Measurements from ENCODE around the gene BANK1. TPM values are rescaled to one million over a fixed set of nuclear protein-coding genes. Genes with fewer than 3 reads are reported as not detected.

The BANK1 gene
- total RNA-seq, 1 experiment from 2014 or later: 1.1 TPM

GRCh38 chr4:101983835-101984234, 193.3 kb downstream of the BANK1 start:
- H3K4me1 Mint-ChIP-seq: peaks cover 10 to 14% of the 10 kb centered on the region in 2 experiments
- Histone ChIP-seq H3K4me1 (ENCODE audit: insufficient read depth, low read length) (no peaks in the 10 kb centered on the region), H2BK12ac (ENCODE audit: insufficient read length, low read depth, low read length) (no peak overlapping the region), H3K23me2 (ENCODE audit: insufficient read length, low read depth, low read length, poor library complexity, severe bottlenecking) (no peaks in the 10 kb centered on the region), H3K56ac (ENCODE audit: insufficient read length, low read depth, low read length) (no peak overlapping the region), H3K27ac (ENCODE audit: insufficient read length, low read depth, low read length) (no peak overlapping the region), H2AFZ (ENCODE audit: low read length) (no peak overlapping the region), H4K8ac (replicated peaks; ENCODE audit: insufficient read length, low read depth, low read length) (no peak overlapping the region), H2BK120ac (ENCODE audit: low read depth, low read length, poor library complexity, severe bottlenecking) (no peak overlapping the region), H2BK15ac (ENCODE audit: low read depth, low read length) (no peak overlapping the region), H3K4ac (ENCODE audit: low read depth, low read length) (no peak overlapping the region), H3K27me3 (ENCODE audit: insufficient read depth, low read length) (no peaks in the 10 kb centered on the region), H3K79me2 (ENCODE audit: insufficient read depth, low read length) (no peaks in the 10 kb centered on the region), H3K79me1 (ENCODE audit: insufficient read depth, low read depth, low read length, poor library complexity, severe bottlenecking) (no peaks in the 10 kb centered on the region), H3K9me3 (ENCODE audit: control insufficient read depth, low read depth, low read length) (no peaks in the 10 kb centered on the region), H2BK5ac (ENCODE audit: insufficient read length, low read length) (no peak overlapping the region), H3K14ac (ENCODE audit: insufficient read depth, low read length) (no peak overlapping the region), H3K9ac (ENCODE audit: extremely low read depth, insufficient read length, low read length) (no peak overlapping the region), H3K4me2 (ENCODE audit: insufficient read depth, insufficient read length, low read length) (no peak overlapping the region), H2AK5ac (ENCODE audit: insufficient read length, low read length) (no peak overlapping the region), H4K91ac (ENCODE audit: insufficient read length, low read depth, low read length) (no peak overlapping the region), H4K20me1 (ENCODE audit: control insufficient read depth, insufficient read depth, insufficient read length) (no peaks in the 10 kb centered on the region), H3K18ac (ENCODE audit: insufficient read length, low read depth, low read length) (no peak overlapping the region), H3K23ac (ENCODE audit: insufficient read length, low read depth, low read length) (no peak overlapping the region), H4K5ac (ENCODE audit: insufficient read length, low read depth, low read length) (no peak overlapping the region), H2BK20ac (ENCODE audit: low read depth, low read length, poor library complexity, severe bottlenecking) (no peak overlapping the region), H3T11ph (ENCODE audit: low read length) (no peak overlapping the region)
- no peak for DNase-seq
- H3K9me3 Mint-ChIP-seq: peaks cover 3% of the 10 kb centered on the region in 2 experiments; a peak in 3 of 5 replicates
- no peaks in the 10 kb centered on the region for H3K27me3 Mint-ChIP-seq (ENCODE audit: low read depth)
- no peak overlapping the region for H3K4me3 Mint-ChIP-seq
- TF ChIP-seq CTCF (conservative IDR thresholded peaks at IDR 0.05): no peak
- H3K36me3 Mint-ChIP-seq (ENCODE audit: insufficient read depth in 1 of 3, low read depth in 3 of 3): peaks cover 0 to 5% (median 3%) of the 10 kb centered on the region in 3 experiments; a peak in 4 of 7 replicates
- peak overlapping the region in 1 of 3 experiments; percentile 8; a peak in 1 of 7 replicates for H3K27ac Mint-ChIP-seq
- no CpG with 5 or more reads among the region's 1 CpG for WGBS (ENCODE audit: extremely low coverage, insufficient read length, low lambda C conversion rate)

All from H9 (cell line).